Measurements from ENCODE around the gene ACCSL. TPM values are rescaled to one million over a fixed set of nuclear protein-coding genes. Genes with fewer than 3 reads are reported as not detected.

Gene ACCSL
- total RNA-seq, 2 experiments from 2014 or later = not detected

GRCh38 chr11:44095506-44096359 lies 48.0 kb downstream of the ACCSL start, which contains the start of gene EXT2:
Gene EXT2, plus strand, starts transcription at chr11:44095678. Its CDS starts 12,035 bp downstream, at chr11:44107713.
- H3K27ac Mint-ChIP-seq = peak within 1 kb of the TSS; percentile 77
- CTCF ChIA-PET = interaction anchor here (0.6 to 2.6 kb wide), 13 partner anchors 9 to 534 kb away, joined by 3 to 14 read pairs (median 4); no protein-coding TSS in a partner anchor

GRCh38 chr11:44096360-44097185 lies 48.8 kb downstream of the ACCSL start:
- Mint-ChIP-seq H3K4me3 (peak overlapping the region; percentile 82), H3K36me3 (ENCODE audit: low read depth) (no peaks in the 10 kb centered on the region), H3K4me1 (peaks cover 22% of the 10 kb centered on the region), H3K27ac (peak overlapping the region; percentile 37), H3K9me3 (no peaks in the 10 kb centered on the region), H3K27me3 (peaks cover 4% of the 10 kb centered on the region)
- DNase-seq = no peak
- POLR2A ChIA-PET = no interaction called here
- CTCF ChIA-PET = interaction anchor here (1.2 kb wide), 1 partner anchor 13 kb away, joined by 3 read pairs; no protein-coding TSS in a partner anchor

More at GRCh38 chr11:44095506-44096359, 48.0 kb downstream of the ACCSL start, which contains the start of gene EXT2:
- POLR2A ChIA-PET = no interaction called here
- no peaks in the 10 kb centered on the region for H3K36me3 Mint-ChIP-seq (ENCODE audit: low read depth)
- peaks cover 7% of the 10 kb centered on the region for H3K27me3 Mint-ChIP-seq
- no peaks in the 10 kb centered on the region for H3K9me3 Mint-ChIP-seq
- DNase-seq = peak; percentile 85
- H3K4me3 Mint-ChIP-seq = peak within 1 kb of the TSS; percentile 82
- H3K4me1 Mint-ChIP-seq = peaks cover 22% of the 10 kb centered on the region

GRCh38 chr11:44097821-44098220 lies 50.0 kb downstream of the ACCSL start:
- Mint-ChIP-seq H3K4me1 (peaks cover 22% of the 10 kb centered on the region), H3K4me3 (no peak overlapping the region), H3K36me3 (ENCODE audit: low read depth) (no peaks in the 10 kb centered on the region), H3K9me3 (no peaks in the 10 kb centered on the region), H3K27me3 (no peaks in the 10 kb centered on the region), H3K27ac (no peak overlapping the region)
- POLR2A ChIA-PET = interaction anchor here (0.7 kb wide), 1 partner anchor 10 kb away, joined by 3 read pairs; no protein-coding TSS in a partner anchor
- DNase-seq = no peak
- CTCF ChIA-PET = interaction anchor here (1.2 kb wide), 1 partner anchor 12 kb away, joined by 3 read pairs; no protein-coding TSS in a partner anchor

- H3K9me3 Mint-ChIP-seq = no peaks in the 10 kb centered on the region
- POLR2A ChIA-PET = no interaction called here
- no peaks in the 10 kb centered on the region for H3K27me3 Mint-ChIP-seq
- H3K4me1 Mint-ChIP-seq = peaks cover 13% of the 10 kb centered on the region
- no peak overlapping the region for H3K4me3 Mint-ChIP-seq
- peaks cover 3% of the 10 kb centered on the region for H3K36me3 Mint-ChIP-seq (ENCODE audit: low read depth)
- CTCF ChIA-PET = no interaction called here
- DNase-seq = no peak
- no peak overlapping the region for H3K27ac Mint-ChIP-seq
These were observed 53.3 kb downstream of the ACCSL start for GRCh38 chr11:44101098-44101497.

GRCh38 chr11:44104481-44105294 lies 56.9 kb downstream of the ACCSL start:
- Mint-ChIP-seq H3K9me3 (no peaks in the 10 kb centered on the region), H3K4me3 (no peak overlapping the region), H3K4me1 (peaks cover 3% of the 10 kb centered on the region), H3K36me3 (ENCODE audit: low read depth) (peaks cover 5% of the 10 kb centered on the region), H3K27me3 (no peaks in the 10 kb centered on the region), H3K27ac (no peak overlapping the region)
- DNase-seq = no peak
- ChIA-PET POLR2A (no interaction called here), CTCF (interaction anchor here (0.5 to 1.8 kb wide), 8 partner anchors 9 to 510 kb away, joined by 3 to 9 read pairs (median 3); partner anchors contain the start of gene EXT2)

GRCh38 chr11:44108260-44108659 lies 60.5 kb downstream of the ACCSL start:
- Mint-ChIP-seq H3K4me3 (no peak overlapping the region), H3K36me3 (ENCODE audit: low read depth) (peaks cover 9% of the 10 kb centered on the region), H3K4me1 (peaks cover 11% of the 10 kb centered on the region), H3K27me3 (no peaks in the 10 kb centered on the region), H3K9me3 (no peaks in the 10 kb centered on the region), H3K27ac (no peak overlapping the region)
- POLR2A ChIA-PET = no interaction called here
- CTCF ChIA-PET = interaction anchor here (1.3 kb wide), 1 partner anchor 13 kb away, joined by 3 read pairs; the partner anchor contains the start of gene EXT2
- DNase-seq = no peak

Other genes with a start within 250 kb of the ACCSL start
- 10 to 100 TPM; 34.6 to 38.5 TPM for gene ALKBH3, start 167.2 kb upstream of the ACCSL start, total RNA-seq
- not detected for gene C11orf96, start 105.3 kb upstream of the ACCSL start, total RNA-seq
- gene ACCS, start 18.3 kb downstream of the ACCSL start, total RNA-seq = 10 to 100 TPM; 11.6 to 11.7 TPM
- gene EXT2, start 47.7 kb downstream of the ACCSL start, total RNA-seq = 10 to 100 TPM; 26.7 to 27.7 TPM

All from activated CD4-positive, alpha-beta T cell treated with anti-CD3 and anti-CD28 coated beads, Interleukin-2, amount 10 ng/mL, durations not matched to agents 7 days and 5 days (primary cell).